Breast epithelium (tissue), 3 donors: ENCODE results near the gene MICAL2.

ENCODE experiments used
- POLR2A ChIP-seq: fragments of 450-650 bp; IDR thresholded peaks from one replicate; pipeline ENCODE4 v1.6.1; 2016; ENCODE audit warnings: antibody characterized with exemption, mild to moderate bottlenecking, moderate library complexity
- TF ChIP-seq, protein P1 (sequence below), 3 donors: fragments of 450-650 bp; IDR thresholded peaks; one replicate each; pipeline ENCODE4 v1.5.1; 2016 to 2017; ENCODE audit warnings: antibody characterized with exemption in 3 of 3, mild to moderate bottlenecking in 3 of 3, moderate library complexity in 3 of 3

DNA sequence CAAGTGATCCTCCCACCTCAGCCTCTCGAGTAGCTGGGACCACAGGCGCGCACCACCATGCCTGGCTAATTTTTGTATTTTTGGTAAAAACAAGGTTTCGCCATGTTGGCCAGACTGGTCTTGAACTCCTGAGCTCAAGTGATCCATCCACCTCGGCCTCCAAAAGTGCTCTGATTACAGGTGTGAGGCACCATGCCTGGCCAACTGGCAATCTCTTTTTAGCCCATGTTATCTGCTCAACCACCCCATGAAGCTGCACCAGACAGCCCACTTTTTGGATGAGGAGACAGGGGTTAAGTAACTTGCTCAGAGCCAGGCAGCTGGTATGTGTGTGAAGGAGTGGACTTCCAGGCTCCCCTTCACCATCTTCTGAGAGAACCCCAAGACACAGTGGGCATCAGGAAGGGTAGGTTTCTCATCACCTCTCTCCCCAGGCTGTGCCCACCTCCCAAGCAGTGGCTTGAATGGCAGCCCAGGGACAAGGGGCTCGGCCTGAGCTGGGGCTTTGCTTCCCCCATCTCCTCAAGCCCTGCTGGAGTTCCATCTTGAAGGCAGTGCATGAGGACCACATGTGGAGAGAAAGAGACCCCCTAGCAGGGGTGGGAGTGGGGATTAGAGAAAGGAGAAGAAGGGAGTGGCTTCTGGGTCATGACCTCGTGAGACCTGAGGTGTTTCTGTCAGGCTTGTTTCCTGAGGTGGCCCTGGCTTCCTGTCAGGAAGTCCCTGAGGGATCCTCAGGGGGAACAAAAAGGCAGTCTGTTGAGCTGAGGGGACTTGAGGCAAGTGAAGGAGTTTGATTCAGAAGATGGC lies 179.5 kb downstream of the MICAL2 start:
- TF ChIP-seq, protein P1, sequence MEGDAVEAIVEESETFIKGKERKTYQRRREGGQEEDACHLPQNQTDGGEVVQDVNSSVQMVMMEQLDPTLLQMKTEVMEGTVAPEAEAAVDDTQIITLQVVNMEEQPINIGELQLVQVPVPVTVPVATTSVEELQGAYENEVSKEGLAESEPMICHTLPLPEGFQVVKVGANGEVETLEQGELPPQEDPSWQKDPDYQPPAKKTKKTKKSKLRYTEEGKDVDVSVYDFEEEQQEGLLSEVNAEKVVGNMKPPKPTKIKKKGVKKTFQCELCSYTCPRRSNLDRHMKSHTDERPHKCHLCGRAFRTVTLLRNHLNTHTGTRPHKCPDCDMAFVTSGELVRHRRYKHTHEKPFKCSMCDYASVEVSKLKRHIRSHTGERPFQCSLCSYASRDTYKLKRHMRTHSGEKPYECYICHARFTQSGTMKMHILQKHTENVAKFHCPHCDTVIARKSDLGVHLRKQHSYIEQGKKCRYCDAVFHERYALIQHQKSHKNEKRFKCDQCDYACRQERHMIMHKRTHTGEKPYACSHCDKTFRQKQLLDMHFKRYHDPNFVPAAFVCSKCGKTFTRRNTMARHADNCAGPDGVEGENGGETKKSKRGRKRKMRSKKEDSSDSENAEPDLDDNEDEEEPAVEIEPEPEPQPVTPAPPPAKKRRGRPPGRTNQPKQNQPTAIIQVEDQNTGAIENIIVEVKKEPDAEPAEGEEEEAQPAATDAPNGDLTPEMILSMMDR (IDR thresholded peaks at IDR 0.05) = no peak
- TF ChIP-seq POLR2A = no peak
